ENCODE measurements around the gene GNG12.

- no peak for TF ChIP-seq CTCF (IDR thresholded peaks at IDR 0.05)
- TF ChIP-seq POLR2A (IDR thresholded peaks at IDR 0.05) = no peak
These were observed 111.5 kb downstream of the GNG12 start for GRCh38 chr1:67721650-67722291.

All from heart left ventricle (tissue), 13 donors.